Astrocyte (in vitro differentiated cells and primary cell): ENCODE data around the gene B9D1. TPM values are rescaled to one million over a fixed set of nuclear protein-coding genes. Genes with fewer than 3 reads are reported as not detected.

ENCODE experiments used
- DNase-seq: peaks from one replicate; pipeline ENCODE4 v3.0.0-alpha.2; 2010; ENCODE audit warnings: low read depth
- FAIRE-seq: peaks from 2 replicates; lab custom pipeline; 2011; peaks lifted over from hg19 to GRCh38; lab: Jason Lieb, UNC
- H2AFZ ChIP-seq: 2 replicates; pipeline ENCODE4 v1.6.0; 2012; ENCODE audit warnings: low read depth, low read length, inconsistent platforms
- H3K27ac ChIP-seq: 2 replicates; pipeline ENCODE4 v1.5.1; 2011; ENCODE audit warnings: low read depth, low read length, inconsistent platforms
- H3K27me3 ChIP-seq: 2 replicates; pipeline ENCODE4 v1.6.0; 2011; ENCODE audit warnings: low read length, inconsistent platforms; ENCODE audit not compliant: insufficient read depth
- H3K36me3 ChIP-seq: 2 replicates; pipeline ENCODE4 v1.5.1; 2011; ENCODE audit warnings: low read length, inconsistent platforms; ENCODE audit not compliant: insufficient read depth
- H3K4me1 ChIP-seq: 2 replicates; pipeline ENCODE4 v1.5.1; 2011; ENCODE audit warnings: low read length, inconsistent platforms; ENCODE audit not compliant: insufficient read depth
- H3K4me2 ChIP-seq: 2 replicates; pipeline ENCODE4 v1.6.0; 2012; ENCODE audit warnings: low read length, inconsistent platforms
- H3K4me3 ChIP-seq: 2 replicates; pipeline ENCODE4 v1.5.1; 2011; ENCODE audit warnings: low read depth, mild to moderate bottlenecking, low read length, inconsistent platforms; ENCODE audit not compliant: insufficient read depth
- H3K79me2 ChIP-seq: 2 replicates; pipeline ENCODE4 v1.6.0; 2012; ENCODE audit warnings: mild to moderate bottlenecking, low read length, inconsistent platforms; ENCODE audit not compliant: insufficient read depth
- H3K9ac ChIP-seq: 2 replicates; pipeline ENCODE4 v1.6.0; 2012; ENCODE audit warnings: mild to moderate bottlenecking, low read length, inconsistent platforms
- H3K9me3 ChIP-seq: 2 replicates; pipeline ENCODE4 v1.5.1; 2012; ENCODE audit warnings: low read depth, mild to moderate bottlenecking, low read length, inconsistent platforms; ENCODE audit not compliant: insufficient read depth
- H4K20me1 ChIP-seq: 2 replicates; pipeline ENCODE4 v1.6.0; 2012; ENCODE audit warnings: low read length, inconsistent platforms; ENCODE audit not compliant: insufficient read depth
- H3K27ac Mint-ChIP-seq: one replicate; pipeline ENCODE4 v1.8.0; 2021; ENCODE audit warnings: mild to moderate bottlenecking, mixed read lengths; ENCODE audit not compliant: unreplicated experiment
- H3K27me3 Mint-ChIP-seq: one replicate; pipeline ENCODE4 v1.8.0; 2021; ENCODE audit warnings: low read depth, mixed read lengths; ENCODE audit not compliant: unreplicated experiment
- H3K36me3 Mint-ChIP-seq: one replicate; pipeline ENCODE4 v1.8.0; 2021; ENCODE audit warnings: low read depth, mixed read lengths; ENCODE audit not compliant: unreplicated experiment
- H3K4me1 Mint-ChIP-seq: one replicate; pipeline ENCODE4 v1.8.0; 2021; ENCODE audit warnings: low read depth, mixed read lengths; ENCODE audit not compliant: unreplicated experiment
- H3K4me3 Mint-ChIP-seq: one replicate; pipeline ENCODE4 v1.8.0; 2021; ENCODE audit warnings: mild to moderate bottlenecking, moderate library complexity, mixed read lengths; ENCODE audit not compliant: unreplicated experiment
- H3K9me3 Mint-ChIP-seq: one replicate; pipeline ENCODE4 v1.8.0; 2021; ENCODE audit warnings: mild to moderate bottlenecking, mixed read lengths; ENCODE audit not compliant: unreplicated experiment
- EZH2 ChIP-seq: IDR thresholded peaks from 2 replicates; pipeline ENCODE4 v1.6.1; 2012; ENCODE audit warnings: mild to moderate bottlenecking, low read length, inconsistent platforms; ENCODE audit not compliant: insufficient read depth
- total RNA-seq: library from RNA; stranded (reverse); gene quantifications from 2 replicates; pipeline ENCODE4 v1.2.1, GENCODE V29; 2021
- TF ChIP-seq, protein P1 (sequence below): IDR thresholded peaks from 2 replicates; pipeline ENCODE4 v1.5.1; 2011; ENCODE audit warnings: low read depth, mild to moderate bottlenecking, inconsistent platforms, low read length, moderate library complexity; ENCODE audit not compliant: insufficient read depth

The B9D1 gene
- total RNA-seq, 1 donor from 2014 or later = 10.2 TPM

DNA sequence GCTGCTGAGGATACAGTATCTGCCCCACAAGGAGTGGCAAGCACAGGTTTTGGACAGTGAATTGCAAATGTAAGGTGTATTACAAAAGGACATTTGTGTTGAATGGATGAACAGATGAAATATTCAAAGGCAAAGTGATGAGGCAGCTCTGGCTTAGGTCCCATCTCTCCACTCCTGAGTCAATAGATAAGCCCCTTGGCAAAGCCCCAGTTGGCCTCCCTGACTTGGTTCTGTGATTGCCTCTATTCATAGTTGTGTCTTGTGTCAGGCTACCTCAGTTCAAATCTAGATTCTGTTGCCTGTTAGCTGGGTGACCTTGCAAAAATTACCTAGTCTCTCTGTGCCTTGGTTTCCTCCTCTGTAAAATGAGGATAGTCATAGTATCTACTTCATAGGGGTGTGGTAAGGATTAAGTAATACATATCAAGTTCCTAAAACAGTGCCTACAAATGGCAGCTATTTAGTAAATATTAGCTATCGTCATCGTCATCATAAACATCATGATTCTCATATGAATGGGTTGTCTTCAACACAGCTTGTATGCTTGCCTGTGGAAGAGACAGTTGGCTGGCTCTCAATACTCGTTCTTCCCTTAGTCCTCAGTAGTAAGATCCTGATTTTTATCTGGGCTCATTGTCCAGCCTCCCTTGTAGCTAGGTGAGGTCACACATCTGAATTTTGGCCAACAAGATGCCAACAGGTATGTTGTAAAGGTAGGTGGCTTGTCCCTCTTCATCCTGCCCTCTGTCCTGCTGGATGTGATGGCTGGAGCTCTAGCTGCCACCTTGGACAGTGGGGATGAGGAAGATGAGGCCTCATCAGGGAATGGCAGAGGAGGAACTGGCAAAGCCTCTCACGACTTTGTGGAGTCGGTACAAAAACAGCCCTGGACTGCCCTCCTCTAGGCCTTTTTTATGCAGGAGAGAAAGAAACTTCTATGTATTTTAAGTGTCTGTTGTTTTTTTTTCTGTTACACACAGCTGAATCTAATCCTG, 26.6 kb upstream of the B9D1 start:
- Mint-ChIP-seq H3K9me3 (no peaks in the 10 kb centered on the region), H3K36me3 (peaks cover 6% of the 10 kb centered on the region), H3K4me3 (no peak overlapping the region), H3K27ac (no peak overlapping the region), H3K4me1 (peaks cover 26% of the 10 kb centered on the region), H3K27me3 (peaks cover 8% of the 10 kb centered on the region)
- no peak overlapping the region for H3K4me3 ChIP-seq
- no peak overlapping the region for H3K9ac ChIP-seq
- no peak for DNase-seq
- peaks cover 2% of the 10 kb centered on the region for H3K79me2 ChIP-seq
- H3K27ac ChIP-seq = no peak overlapping the region
- H3K9me3 ChIP-seq = no peaks in the 10 kb centered on the region
- H4K20me1 ChIP-seq = peaks cover 20% of the 10 kb centered on the region
- H3K36me3 ChIP-seq = no peaks in the 10 kb centered on the region
- peaks cover 2% of the 10 kb centered on the region for H3K27me3 ChIP-seq
- peak; percentile 13 for FAIRE-seq
- no peak overlapping the region for H2AFZ ChIP-seq
- H3K4me2 ChIP-seq = no peak overlapping the region
- TF ChIP-seq EZH2 = no peak
- TF ChIP-seq, protein P1, sequence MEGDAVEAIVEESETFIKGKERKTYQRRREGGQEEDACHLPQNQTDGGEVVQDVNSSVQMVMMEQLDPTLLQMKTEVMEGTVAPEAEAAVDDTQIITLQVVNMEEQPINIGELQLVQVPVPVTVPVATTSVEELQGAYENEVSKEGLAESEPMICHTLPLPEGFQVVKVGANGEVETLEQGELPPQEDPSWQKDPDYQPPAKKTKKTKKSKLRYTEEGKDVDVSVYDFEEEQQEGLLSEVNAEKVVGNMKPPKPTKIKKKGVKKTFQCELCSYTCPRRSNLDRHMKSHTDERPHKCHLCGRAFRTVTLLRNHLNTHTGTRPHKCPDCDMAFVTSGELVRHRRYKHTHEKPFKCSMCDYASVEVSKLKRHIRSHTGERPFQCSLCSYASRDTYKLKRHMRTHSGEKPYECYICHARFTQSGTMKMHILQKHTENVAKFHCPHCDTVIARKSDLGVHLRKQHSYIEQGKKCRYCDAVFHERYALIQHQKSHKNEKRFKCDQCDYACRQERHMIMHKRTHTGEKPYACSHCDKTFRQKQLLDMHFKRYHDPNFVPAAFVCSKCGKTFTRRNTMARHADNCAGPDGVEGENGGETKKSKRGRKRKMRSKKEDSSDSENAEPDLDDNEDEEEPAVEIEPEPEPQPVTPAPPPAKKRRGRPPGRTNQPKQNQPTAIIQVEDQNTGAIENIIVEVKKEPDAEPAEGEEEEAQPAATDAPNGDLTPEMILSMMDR = no peak
- H3K4me1 ChIP-seq = peaks cover 25% of the 10 kb centered on the region

DNA sequence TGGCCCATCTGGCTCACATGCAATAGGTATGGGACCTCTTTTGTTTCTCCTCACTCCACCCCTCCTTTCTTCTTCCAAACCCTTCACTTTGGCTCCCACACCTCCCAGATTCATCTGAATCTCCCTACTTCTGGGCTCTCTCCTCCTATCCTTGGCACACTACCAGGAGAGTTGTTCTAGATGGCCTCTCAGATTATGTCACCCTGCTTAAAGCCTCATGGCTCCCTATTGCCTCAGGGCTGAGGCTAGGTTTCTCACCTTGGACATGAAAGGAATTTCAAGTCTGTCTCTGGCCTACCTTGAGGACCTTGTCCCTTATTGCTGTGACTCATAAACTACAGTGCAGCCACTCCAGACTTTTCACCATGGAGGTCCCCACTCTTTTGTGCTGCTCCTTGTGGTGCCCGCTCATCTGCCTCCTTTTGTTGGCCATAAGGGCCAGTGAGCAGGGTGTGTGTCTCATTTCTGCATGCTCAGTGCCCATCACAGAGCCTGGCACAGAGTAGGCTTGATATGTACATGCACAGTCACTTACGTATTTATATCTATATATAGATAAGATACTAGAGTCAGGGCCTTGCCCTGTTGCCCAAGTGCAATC, 25.5 kb upstream of the B9D1 start:
- Histone ChIP-seq H3K36me3 (peaks cover 7% of the 10 kb centered on the region), H2AFZ (no peak overlapping the region), H3K9ac (peak overlapping the region; percentile 72), H3K4me1 (peaks cover 25% of the 10 kb centered on the region), H3K4me2 (peak overlapping the region; percentile 83), H3K27ac (peak overlapping the region; percentile 64), H3K4me3 (no peak overlapping the region), H4K20me1 (peaks cover 30% of the 10 kb centered on the region), H3K27me3 (peaks cover 2% of the 10 kb centered on the region), H3K79me2 (peaks cover 6% of the 10 kb centered on the region), H3K9me3 (no peaks in the 10 kb centered on the region)
- Mint-ChIP-seq H3K27me3 (peaks cover 8% of the 10 kb centered on the region), H3K36me3 (peaks cover 12% of the 10 kb centered on the region), H3K4me3 (peak overlapping the region; percentile 1), H3K27ac (peak overlapping the region; percentile 60), H3K4me1 (peaks cover 26% of the 10 kb centered on the region), H3K9me3 (no peaks in the 10 kb centered on the region)
- TF ChIP-seq EZH2 = no peak
- TF ChIP-seq, protein P1 = no peak
- FAIRE-seq (no peak), DNase-seq (peak; percentile 73)
